ENCODE data around the gene NFATC2. TPM values are rescaled to one million over a fixed set of nuclear protein-coding genes. Genes with fewer than 3 reads are reported as not detected.

Gene NFATC2
- total RNA-seq, 6 experiments from 2014 or later: 3.9 to 7.1 (median 4.7) TPM

DNA sequence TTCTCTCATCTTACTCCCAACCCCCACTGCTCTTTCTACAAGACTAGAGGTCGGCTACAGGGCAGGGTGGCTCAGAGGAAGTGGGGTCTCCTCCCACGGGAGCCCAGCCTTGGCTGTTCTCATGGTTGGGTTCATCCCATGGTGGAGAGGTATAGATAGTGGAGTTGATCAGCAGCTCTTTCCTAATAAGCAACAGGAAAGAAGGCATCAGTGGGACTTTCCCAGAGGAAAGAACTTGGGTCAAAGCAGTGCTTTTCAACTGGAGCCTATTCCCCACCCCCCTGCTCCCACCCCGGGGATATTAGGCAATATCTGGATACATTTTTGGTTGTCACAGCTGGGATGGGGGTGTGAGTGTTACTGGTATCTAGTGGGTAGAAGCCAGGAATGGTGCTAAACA is 200.9 kb downstream of the NFATC2 start:
- Histone ChIP-seq H3K9me3 (no peaks in the 10 kb centered on the region), H3K4me3 (no peak overlapping the region), H3K4me1 (no peaks in the 10 kb centered on the region), H3K27ac (no peak overlapping the region), H3K36me3 (no peaks in the 10 kb centered on the region), H3K27me3 (no peaks in the 10 kb centered on the region)
- ATAC-seq: no peak
- intact Hi-C loops (cut with DNase I): no loop called here
- DNase-seq: no peak
- TF ChIP-seq CTCF (IDR thresholded peaks at IDR 0.05): no peak
- TF ChIP-seq POLR2A (IDR thresholded peaks at IDR 0.05): no peak
- 45% methylated on average over 3 of the region's 3 CpGs for WGBS (ENCODE audit: insufficient coverage, low coverage, low lambda C conversion rate, missing lambda C conversion rate)

DNA sequence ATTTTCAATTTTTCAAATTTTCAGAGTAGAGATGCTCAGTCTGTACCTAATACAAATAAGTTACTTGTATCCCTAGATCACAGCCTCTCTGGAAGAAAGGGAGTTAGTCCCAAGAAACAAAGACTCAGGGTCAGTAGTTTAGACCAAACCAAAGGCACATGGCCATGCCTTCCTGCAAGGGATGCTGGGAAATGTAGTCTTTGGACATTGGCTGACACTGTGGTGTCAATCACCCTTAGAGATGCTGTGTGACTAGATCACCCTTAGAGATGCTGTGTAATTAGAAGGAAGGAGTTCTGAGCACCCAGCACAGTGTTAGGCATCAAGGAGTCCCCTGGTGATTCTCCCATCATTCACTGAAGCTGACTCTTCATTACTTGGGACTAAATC is 202.1 kb downstream of the NFATC2 start:
- no peaks in the 10 kb centered on the region for H3K36me3 ChIP-seq
- no peak for DNase-seq

GRCh38 chr20:51339721-51340450 is 202.6 kb downstream of the NFATC2 start:
- Histone ChIP-seq H3K4me1 (no peaks in the 10 kb centered on the region), H3K27me3 (no peaks in the 10 kb centered on the region), H3K27ac (no peak overlapping the region), H3K36me3 (no peaks in the 10 kb centered on the region), H3K9me3 (no peaks in the 10 kb centered on the region), H3K4me3 (no peak overlapping the region)
- intact Hi-C loops (cut with DNase I): no loop called here
- TF ChIP-seq CTCF (IDR thresholded peaks at IDR 0.05) (no peak), POLR2A (IDR thresholded peaks at IDR 0.05) (no peak)
- WGBS (ENCODE audit: insufficient coverage, low coverage, low lambda C conversion rate, missing lambda C conversion rate): 25% methylated on average over 2 of the region's 2 CpGs
- ATAC-seq (no peak), DNase-seq (no peak)

More for the DNA sequence above, 202.1 kb downstream of the NFATC2 start:
- intact Hi-C loops (cut with DNase I): no loop called here
- no peak for TF ChIP-seq POLR2A (IDR thresholded peaks at IDR 0.05)
- no peak for TF ChIP-seq CTCF (IDR thresholded peaks at IDR 0.05)
- Histone ChIP-seq H3K4me1 (no peaks in the 10 kb centered on the region), H3K27ac (no peak overlapping the region), H3K9me3 (no peaks in the 10 kb centered on the region), H3K4me3 (no peak overlapping the region), H3K27me3 (no peaks in the 10 kb centered on the region)
- ATAC-seq: no peak

- DNase-seq: no peak
- Histone ChIP-seq H3K27ac (no peak overlapping the region), H3K4me3 (no peak overlapping the region), H3K36me3 (no peaks in the 10 kb centered on the region), H3K9me3 (no peaks in the 10 kb centered on the region), H3K27me3 (no peaks in the 10 kb centered on the region), H3K4me1 (no peaks in the 10 kb centered on the region)
- WGBS (ENCODE audit: insufficient coverage, low coverage, low lambda C conversion rate, missing lambda C conversion rate): 79% methylated on average over 5 of the region's 5 CpGs
- TF ChIP-seq POLR2A (IDR thresholded peaks at IDR 0.05): no peak
- TF ChIP-seq CTCF (IDR thresholded peaks at IDR 0.05): no peak
- intact Hi-C loops (cut with DNase I): no loop called here
- no peak for ATAC-seq
These were observed 203.7 kb downstream of the NFATC2 start for GRCh38 chr20:51338692-51339440.
